ENCODE results near the gene TM9SF3.

Gene TM9SF3

DNA sequence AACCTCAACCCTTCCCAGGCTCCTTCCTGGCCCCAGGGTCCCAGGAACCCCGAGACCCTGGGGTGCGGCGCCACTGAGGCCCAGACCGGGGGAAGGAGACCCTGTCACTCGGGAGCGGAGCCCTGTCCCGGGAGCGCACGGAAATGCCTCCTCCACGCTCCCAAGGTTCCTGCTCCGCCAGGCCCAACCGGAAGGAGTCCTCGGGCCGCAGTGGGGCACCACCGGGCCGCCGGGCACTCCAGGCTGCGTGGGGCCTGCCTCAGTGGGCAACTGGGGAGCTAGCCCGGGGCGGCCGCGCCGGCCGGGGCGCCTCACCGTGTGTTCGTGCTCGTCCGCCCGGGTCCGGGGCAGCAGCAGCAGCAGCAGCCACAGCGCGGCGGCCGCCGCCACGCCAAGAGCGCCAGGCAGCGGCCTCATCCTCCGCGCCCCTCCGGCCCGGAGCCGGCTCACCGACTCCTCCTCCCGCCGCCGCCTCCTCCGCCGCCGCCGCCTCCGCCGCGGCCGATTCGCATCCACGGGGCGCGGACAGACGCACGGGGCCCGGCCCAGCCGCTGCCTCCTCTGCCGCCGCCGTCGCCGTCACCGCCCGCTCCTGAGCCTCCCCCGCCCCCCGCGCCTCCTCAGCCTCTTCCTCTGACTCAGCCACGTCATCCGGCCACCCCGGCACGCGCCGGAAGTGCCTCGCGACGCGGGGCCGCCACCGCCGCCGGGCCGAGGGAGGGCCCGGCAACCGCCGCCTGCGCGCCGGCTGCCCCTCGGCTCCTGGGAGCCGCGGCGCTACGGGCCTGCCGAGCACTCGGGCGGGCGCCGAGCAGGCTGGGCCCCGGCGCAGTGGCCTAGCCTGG, at the start of gene TM9SF3:
Gene TM9SF3 (minus strand): TSS at position 594 of the 845 bp plus-strand sequence. CDS start 177 bp downstream, at position 417.
- DNase-seq (ENCODE audit: low read depth in 2 of 2): peak; percentile 83 to 91

DNA sequence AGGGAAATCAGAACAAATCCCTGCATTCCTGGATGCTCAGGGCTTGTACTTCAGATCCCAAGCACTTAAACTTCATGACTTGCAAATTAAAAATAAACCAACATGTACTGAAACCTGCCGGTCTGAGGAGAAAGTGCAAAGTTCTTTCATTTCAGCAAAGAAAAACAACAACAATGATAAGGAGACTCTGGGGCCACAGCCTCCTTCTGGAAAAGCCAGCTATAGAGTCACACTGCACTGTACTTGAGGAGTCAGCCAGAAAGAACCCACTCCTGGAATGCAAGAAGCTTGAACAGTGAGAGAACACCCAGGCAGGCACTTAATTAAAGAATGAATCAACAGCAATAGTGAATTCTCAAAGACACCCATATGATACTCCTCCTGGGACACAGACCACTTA, 49.7 kb upstream of the TM9SF3 start:
- no peak for DNase-seq (ENCODE audit: low read depth in 2 of 2)

DNA sequence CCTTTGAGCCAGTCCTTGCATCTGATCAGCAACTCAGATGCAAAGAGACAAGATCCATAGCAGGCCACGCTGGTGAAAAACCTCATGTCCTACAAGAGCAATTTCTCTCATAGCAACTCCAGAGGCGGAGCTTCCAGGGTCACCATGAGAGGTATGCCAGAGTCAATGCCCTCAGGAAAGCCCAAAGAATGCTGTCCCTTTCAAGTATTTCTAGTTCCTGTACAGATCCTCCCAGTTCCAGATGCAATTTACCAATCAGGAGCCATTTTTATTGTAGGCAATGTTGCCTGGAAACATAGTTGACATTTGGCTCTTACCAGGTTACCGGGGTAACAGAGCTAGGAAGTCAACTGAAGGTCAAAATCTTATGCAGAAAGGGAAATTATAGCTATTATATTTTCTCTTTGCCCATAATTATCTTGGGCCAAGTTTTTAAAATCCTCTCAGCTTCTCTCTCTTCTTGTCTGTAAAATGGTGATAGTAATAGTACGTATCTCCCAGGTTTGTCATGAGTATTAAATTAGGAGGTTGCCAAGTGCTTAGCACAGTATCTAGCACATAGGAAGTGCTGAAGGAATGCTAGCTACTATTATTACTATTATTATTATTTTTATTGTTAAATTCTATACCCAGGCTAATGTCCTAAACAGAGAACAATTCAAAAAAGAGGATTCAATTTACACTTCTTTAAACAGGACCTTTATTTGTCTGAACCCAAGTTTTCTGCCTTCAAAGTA, 46.3 kb upstream of the TM9SF3 start:
- no peak for DNase-seq (ENCODE audit: low read depth in 2 of 2)

DNA sequence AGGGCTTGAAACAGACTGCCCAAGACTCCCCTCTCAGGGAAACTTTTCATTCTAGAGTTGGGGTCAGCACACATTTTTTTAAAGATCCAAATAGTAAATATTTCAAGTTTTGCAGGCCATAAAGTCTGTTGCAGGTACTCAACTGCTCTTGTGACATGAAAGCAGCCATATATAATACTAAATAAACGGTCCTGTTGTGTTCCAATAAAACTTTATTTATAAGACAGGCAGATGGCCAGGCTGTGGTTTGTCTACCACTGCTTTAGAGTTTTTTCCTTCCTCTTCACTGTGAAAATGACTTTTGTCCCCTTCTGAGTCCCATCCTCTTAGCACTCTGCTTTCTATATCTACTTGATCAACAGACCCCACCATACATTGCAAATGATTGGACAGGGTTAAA, 40.5 kb upstream of the TM9SF3 start:
- DNase-seq (ENCODE audit: low read depth in 2 of 2): no peak

DNA sequence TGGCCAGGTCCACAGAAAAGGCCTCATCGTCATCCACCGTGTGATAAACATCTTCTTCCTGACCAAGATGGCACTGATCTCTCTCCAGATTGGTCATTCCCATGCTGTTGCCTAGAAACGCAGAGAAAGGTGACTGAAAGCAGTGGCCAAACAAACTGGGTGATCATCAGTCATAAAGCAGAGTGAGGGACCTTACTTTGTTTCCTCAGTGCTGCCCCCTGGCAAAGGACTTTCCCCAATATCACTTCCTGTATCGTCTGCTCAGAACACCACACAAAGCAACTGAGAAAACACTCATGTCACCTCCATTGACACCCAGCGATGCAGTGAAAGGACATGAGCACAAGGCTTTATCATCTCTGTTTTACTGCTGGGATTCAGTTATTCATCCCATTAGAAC, 40.0 kb upstream of the TM9SF3 start:
- no peak for DNase-seq (ENCODE audit: low read depth in 2 of 2)

DNA sequence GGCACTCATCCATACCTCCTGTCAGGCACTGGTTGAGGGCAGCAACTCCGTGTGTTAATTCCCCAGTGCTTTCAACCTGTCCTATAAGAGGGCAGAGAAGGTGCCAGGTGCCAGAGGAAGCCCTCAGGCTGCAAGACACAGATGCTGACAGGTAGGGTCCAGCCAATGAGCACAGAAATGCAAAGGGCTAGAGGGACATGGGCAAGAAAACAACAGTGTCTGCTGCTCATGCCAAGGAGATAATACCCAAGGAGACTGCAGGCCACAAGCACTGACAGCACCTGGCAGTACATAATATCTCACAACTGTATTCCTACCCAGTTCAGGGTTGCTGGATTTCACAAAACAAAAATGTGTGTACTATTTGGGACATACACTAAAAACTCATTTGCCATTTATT, 38.4 kb upstream of the TM9SF3 start:
- DNase-seq (ENCODE audit: low read depth in 2 of 2): no peak

DNA sequence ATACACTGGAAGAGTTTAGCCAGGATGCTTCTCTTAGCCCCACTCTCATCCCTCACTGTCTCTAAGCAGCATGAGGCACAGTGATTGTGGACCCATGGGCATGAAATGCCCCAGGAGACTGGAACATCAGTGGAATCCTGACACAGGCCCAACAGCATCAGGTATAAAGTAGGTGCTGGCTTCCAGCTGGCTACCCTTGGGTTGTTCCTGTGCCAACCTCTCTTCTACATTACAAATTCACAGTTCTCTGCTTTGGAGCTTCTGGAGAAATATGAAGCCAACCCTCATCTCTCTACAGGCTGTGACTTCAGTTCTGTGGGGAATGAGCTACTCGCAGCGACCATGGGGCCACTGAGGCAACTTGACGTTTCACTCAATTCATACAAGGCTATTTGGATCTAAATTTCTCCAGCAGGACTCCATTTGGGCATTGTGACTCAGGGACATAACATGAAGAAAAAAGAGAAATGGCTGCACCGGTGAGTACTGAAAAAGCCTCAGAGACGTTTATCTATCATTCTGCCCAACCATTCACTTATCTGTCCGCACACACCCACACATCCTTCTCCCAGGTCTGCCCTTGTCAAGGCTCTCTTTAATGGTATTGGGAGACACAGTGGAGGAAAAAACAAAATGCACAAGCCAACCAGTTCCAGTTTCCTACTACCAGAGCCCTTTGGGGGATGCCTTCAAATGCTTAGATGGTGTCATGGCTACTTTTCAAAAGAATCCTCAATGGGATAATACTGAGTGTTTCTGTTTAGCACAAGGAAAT, 35.4 kb upstream of the TM9SF3 start:
- DNase-seq (ENCODE audit: low read depth in 2 of 2): no peak

DNA sequence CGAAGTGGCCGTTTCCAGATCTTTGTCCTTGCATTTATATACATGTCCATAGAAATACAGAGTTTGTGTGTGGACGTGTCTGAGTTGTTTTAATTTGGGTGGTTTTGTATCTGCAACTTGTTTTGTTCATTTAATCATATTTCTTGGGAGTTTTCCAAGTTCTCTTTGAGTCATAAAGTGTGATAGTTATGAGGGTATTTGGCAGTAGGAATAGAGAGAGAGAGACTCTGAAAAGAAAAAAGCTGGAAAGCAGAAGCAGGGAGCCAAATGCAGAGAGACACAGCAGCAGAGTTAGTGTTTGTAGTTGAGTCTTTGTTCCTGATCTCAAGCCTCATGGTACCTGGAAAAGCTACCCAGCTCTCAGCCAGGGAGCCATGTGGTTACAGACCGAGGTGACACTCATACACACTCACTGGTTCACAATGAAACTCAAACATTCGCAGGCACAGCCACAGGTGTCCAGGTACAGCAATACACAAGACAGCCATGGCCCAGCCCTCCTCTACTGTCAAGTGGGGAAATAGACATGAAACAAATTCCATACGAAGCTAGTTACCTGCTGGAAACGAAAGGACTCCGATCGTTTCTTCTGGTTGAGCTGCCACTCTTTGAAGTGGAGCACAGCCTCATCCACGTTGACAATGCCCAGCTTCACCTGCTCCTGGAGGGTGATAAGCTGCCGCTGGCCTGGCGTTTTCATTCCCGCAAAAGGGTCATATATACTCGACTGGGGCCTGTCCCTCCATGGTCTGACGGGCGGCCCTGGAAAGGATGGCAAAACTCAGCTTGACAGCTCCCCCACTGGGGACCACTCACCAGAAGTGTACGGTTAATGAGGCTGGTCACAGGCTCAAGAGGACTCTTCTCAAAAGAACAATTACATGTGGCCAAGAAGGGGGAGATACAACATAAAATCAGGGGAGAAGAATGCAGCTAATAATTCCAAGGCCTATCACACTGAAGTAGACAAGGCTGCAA, 33.3 kb upstream of the TM9SF3 start:
- DNase-seq (ENCODE audit: low read depth in 2 of 2): no peak

DNA sequence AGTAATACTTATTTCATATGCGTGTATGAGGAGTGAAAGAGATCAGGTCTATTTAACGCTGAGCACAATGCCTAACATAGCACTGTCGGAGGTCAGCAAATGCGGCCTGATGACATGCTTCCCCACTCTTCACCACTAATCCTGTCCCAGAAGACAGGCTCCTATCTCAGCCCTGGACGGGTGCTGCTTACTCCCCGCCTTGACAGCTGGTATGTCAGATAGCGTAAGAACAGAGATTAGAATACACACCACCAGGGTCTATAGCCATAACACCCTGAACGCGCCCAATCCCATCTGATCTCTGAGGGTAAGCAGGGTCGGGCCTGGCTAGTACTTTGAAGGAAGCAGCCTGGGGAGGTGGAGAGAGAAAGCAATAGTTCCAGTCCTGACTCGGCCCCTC, 32.3 kb upstream of the TM9SF3 start:
- no peak for DNase-seq (ENCODE audit: low read depth in 2 of 2)

DNA sequence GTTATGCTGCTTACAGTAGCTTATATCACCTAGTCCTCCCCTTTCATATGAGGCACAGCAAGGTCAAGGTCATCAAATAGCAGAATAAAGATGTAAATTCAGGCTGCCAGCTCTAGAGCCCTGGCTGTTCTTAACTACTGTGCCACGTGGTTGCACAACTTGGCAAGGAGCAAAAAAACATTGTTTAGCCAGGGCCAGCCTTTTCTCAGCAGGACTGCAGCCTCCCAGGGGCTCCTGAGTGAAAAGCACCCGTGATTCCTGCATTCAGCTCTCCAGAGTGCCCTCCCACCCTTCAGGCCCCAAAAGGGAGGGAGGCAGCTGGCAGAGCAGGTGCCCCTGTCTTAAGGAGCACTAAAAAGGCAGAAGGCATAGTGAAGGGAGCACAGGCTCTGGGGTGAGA, 31.8 kb upstream of the TM9SF3 start:
- DNase-seq (ENCODE audit: low read depth in 2 of 2): no peak

DNA sequence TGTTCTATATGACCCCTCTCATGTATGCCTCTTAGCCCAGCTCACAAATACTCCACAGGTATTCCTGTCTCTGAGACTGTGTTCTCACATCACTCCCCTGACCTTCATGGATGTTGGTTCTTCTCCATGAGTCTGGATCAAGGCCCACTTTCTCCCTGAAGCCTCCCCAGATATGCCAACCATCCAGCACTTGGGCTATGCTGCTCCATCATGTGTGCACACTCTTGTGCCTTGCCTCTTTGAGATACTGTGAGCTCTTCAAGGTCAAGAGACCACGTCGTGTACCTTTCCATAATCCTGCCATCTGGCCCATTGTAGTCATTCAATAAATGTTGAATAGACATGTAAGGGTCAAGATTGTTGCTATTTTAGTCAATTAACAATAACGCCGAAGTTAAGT, 30.1 kb upstream of the TM9SF3 start:
- DNase-seq (ENCODE audit: low read depth in 2 of 2): no peak

DNA sequence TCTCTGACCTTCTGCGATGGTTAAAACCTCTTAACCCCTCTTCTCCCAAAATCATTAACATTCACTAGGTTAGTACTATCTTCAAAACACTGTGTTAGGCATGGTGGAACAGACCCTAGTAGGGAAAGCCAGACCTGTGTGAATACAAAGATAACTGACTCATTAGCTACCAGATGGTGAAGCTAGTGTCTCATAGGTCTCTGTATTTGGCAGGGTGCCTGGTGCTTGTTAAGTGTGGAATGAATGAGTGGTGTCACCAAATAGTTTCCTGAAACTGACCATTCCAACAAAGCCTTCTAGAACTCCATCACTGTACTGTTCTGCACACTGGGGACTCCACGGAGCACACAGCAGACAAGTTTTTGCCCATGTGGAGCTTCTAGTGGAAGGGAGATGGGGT, 27.7 kb upstream of the TM9SF3 start:
- DNase-seq (ENCODE audit: low read depth in 2 of 2): no peak

DNA sequence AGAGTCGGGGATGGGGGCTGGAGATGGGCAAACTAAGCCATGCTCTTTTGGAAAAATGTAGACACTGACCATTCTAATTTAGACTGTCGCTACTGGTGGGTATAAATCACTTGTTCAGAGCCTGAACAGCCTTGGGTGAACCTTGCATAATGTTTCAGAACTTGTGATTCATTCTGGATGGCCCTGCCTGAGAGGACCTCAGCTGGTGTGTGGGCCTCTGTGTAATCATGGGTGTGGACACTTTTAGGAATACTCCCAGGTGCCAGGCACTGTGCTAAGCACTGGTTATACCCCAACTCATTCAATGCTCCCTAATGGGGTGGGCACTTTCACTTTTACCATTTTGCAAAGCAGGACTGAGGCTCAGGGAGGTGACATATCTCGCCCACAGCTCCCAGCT, 26.8 kb upstream of the TM9SF3 start:
- no peak for DNase-seq (ENCODE audit: low read depth in 2 of 2)

DNA sequence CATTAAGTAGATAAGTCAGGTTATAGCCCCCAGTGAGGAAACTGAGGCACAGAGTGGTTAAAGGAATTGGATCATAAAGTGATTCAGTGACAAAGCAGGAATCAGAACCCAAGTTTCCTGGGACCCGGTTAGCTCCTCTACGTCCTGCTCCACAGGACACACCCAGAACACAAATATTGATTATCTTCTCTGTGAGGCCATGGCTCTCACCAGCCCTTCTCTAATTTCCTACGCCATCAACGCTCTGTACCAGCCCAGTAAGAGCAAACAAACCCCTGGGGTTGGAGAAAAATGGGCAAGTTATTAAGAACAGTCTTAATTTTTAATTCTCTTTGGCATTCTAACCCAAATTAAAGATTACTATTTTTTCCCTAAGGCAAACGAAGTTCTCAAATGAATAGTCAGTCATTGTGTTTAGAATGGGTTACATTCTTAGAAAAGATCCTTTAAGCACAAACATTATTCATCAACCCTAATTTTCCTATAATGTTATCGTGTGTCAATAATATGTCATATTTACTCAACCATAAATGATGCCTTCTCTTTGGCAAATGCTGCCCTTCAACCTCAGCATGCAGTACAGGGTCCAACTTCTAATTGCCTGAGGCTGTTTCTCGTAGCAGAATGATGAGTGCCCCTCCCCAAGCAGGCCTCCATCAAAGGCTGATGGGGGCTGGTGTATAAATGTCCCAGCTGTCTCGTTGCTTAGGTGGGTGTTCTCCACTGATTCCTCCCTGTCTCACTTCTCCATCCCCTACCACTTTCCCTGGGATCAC, 25.4 kb upstream of the TM9SF3 start:
- DNase-seq (ENCODE audit: low read depth in 2 of 2): no peak

DNA sequence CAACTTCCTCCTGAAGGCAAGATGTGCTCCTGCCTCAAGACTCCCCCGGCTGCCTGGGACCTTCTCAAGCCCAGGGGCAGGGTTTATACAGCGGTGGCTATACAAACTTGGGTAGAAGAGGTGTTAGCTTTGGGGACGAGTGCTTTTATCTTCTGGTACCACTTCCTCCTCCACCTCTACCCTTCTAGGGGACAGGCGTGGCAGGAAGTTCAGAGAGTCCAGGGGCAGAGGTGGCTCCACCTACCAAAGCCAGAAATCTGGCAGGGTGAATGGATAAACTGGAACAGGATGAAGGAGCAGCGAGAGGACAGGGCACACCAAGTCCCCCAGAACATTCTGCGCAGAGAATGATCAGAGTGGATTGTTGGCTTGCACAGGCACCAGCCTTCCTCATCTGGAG, 24.0 kb upstream of the TM9SF3 start:
- no peak for DNase-seq (ENCODE audit: low read depth in 2 of 2)

DNA sequence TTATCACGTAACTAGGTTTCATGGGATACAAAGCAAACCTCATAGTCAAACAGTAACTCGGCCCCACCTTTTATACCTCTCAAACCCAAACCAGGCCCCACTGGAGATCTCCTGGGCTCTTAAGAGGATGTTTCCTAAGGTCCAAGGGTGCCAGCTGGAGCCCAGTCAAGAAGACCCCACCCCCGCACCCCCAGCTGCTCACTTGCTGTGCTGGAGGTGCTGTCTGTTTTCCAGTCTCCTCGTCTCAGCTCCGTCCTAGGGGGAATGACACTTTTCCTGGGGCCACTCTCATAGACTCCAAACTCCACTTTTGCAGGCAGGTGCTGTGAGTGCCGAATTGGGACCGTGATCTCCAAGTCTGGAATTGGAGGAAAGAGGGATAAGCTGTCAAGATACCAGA, 22.7 kb upstream of the TM9SF3 start:
- DNase-seq (ENCODE audit: low read depth in 2 of 2): no peak

DNA sequence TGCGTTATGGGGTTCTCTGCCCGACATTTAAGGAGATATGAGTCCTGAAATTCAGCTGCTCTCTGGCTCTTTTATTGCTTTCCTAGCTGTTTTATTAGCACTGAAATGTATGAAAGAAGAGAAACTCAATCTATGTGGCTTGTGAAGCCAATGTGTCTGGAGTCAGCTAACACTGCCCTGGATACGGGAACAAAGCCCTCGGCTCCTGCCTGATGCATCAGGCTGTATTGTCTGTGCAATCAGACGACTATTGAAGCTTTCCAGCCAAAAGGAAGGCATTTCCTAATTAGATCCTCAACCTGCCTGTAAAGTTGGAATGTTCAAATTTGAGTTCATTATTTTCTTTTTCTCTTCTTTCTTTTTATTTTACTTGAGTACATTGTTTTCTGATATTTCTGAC, 22.0 kb upstream of the TM9SF3 start:
- no peak for DNase-seq (ENCODE audit: low read depth in 2 of 2)

DNA sequence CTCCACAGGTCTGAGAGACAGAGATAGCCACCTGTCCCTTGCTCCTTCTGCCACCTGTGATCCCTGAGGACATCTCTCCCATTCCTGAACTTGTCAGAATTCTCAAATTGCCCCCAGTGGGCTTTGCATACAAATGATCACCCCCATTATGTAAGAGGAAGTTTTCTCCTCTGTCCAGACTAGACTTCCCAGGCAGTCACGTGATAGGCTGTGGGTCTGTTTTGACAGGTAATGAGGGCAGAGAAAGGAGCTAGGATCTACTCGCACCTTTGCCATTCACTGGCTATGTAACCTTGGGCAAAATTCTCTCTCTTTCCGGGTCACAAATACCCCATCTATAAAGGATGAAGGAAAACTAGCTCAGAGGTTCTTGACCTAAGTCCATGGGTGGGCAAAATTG, 21.4 kb upstream of the TM9SF3 start:
- DNase-seq (ENCODE audit: low read depth in 2 of 2): no peak

DNA sequence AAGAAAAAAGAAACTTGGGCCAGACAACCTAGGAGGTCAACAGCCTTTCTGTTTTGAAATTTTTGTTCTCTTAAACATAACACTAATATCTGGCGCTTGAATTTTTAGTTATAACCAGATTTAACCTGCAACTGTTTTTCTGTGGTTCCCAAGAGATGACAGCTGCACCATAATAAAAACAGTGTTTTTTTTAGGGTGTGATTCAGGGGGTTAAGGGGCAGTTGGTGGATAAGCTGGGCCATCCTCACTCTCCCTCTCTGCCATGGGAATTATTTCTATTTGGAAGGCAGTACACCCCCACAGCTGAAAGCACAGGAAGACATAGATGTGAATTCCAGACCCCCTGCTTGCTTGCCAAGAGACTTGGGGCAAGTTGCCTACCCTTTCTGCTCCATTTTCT, 20.1 kb upstream of the TM9SF3 start:
- DNase-seq (ENCODE audit: low read depth in 2 of 2): no peak

DNA sequence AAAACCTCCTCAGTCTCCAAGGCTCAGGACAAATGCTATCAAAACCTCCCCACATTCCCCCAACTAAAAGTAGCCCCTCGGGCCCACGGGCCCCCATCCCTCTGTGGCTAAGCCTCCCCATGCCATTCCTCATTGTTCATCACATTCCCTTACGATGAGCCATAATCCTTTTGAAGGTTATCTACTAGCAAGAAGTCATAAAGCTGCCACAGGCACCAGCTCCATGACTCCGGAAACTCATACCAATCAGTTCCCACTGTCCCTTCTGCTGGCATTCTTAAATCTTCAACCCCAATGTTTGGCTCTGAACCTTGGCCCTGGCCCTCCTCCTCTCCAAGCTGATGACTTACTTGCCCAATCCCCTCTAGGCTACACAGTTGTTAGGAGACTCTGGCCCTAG, 19.4 kb upstream of the TM9SF3 start:
- no peak for DNase-seq (ENCODE audit: low read depth in 2 of 2)

DNA sequence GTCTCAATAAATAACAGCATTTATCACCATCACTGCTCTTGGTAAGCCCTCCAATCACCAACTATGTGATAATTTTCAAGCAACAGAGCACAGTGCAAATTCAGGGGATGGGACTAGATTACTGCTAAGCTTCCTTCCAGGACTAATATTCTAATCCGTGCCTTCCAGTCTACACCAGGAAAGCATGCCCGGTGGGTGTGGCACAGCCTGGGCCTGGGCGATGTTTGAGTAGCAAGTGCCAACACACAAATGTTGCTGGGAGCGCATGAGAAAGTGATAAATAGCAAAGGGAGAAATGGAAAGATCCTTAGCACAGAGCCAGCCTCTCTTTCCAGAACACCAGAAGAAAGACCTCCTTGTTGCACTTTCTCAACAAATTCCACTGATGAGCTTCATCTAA, 13.5 kb upstream of the TM9SF3 start:
- no peak for DNase-seq (ENCODE audit: low read depth in 2 of 2)

Data from stimulated activated CD4-positive, alpha-beta T cell treated with anti-CD3 and anti-CD28 coated beads, Interleukin-15, amount 100 ng/mL, for 48 hours (primary cell).